Neural crest cell (in vitro differentiated cells): ENCODE data around the gene NMNAT2. TPM values are rescaled to one million over a fixed set of nuclear protein-coding genes. Genes with fewer than 3 reads are reported as not detected.

Experiments
- DNase-seq: peaks from one replicate; pipeline ENCODE4 v3.0.0; 2021; ENCODE audit warnings: low read depth, mixed read lengths, low spot score
- H3K27ac Mint-ChIP-seq: one replicate; pipeline ENCODE4 v1.8.0; 2021; ENCODE audit warnings: mild to moderate bottlenecking, mixed read lengths; ENCODE audit not compliant: unreplicated experiment
- H3K27me3 Mint-ChIP-seq: 2 replicates; pipeline ENCODE4 v1.8.0; 2021; ENCODE audit warnings: low read depth, mild to moderate bottlenecking, mixed read lengths
- H3K36me3 Mint-ChIP-seq: 2 replicates; pipeline ENCODE4 v1.8.0; 2021; ENCODE audit warnings: low read depth, mild to moderate bottlenecking, mixed read lengths
- H3K4me1 Mint-ChIP-seq: 2 replicates; pipeline ENCODE4 v1.8.0; 2021; ENCODE audit warnings: mixed read lengths
- H3K4me3 Mint-ChIP-seq: one replicate; pipeline ENCODE4 v1.8.0; 2021; ENCODE audit warnings: mild to moderate bottlenecking, mixed read lengths
- H3K9me3 Mint-ChIP-seq: 2 replicates; pipeline ENCODE4 v1.8.0; 2021; ENCODE audit warnings: mixed read lengths
- CTCF ChIP-seq: fragments of 200-600 bp; sonication (generic); conservative IDR thresholded peaks from 2 replicates; pipeline ENCODE4 v1.5.0; 2021; ENCODE audit warnings: antibody characterized with exemption, mild to moderate bottlenecking
- total RNA-seq: library from RNA; stranded (reverse); gene quantifications from 2 replicates; pipeline ENCODE4 v1.2.1, GENCODE V29; 2021

The NMNAT2 gene
- total RNA-seq, 1 donor from 2014 or later: 4.5 TPM

GRCh38 chr1:183218971-183219615 lies 199.1 kb downstream of the NMNAT2 start:
- H3K4me3 Mint-ChIP-seq: no peak overlapping the region
- H3K27me3 Mint-ChIP-seq: no peaks in the 10 kb centered on the region
- no peak for TF ChIP-seq CTCF
- no peaks in the 10 kb centered on the region for H3K36me3 Mint-ChIP-seq
- H3K9me3 Mint-ChIP-seq: no peaks in the 10 kb centered on the region
- peaks cover 15% of the 10 kb centered on the region for H3K4me1 Mint-ChIP-seq
- peak overlapping the region; percentile 44 for H3K27ac Mint-ChIP-seq
- no peak for DNase-seq

DNA sequence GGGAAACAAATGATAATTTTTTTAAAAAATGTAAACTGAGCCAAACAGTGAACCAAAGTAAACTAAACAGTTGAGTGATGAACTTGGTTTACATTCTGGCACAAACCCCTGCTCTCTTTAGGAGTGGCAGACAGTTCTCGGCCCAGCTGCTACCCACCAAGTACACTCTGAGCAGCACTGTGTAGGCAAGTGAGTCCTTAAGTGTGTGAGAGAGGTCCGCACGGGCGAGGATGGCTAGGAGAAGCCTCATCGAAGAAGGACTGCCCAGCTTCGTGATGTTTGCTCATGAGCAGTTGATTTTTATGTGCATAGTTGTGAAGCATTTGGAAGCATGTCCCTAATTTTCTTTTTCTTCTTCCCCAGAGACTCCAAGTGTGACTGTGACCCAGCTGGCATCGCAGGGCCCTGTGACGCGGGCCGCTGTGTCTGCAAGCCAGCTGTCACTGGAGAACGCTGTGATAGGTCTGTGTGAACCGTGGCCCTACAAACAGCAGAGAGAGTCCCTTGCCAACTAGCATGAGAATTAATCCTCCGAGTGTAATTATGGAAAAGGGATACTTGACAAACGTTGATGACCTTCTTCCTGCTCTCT lies 200.1 kb downstream of the NMNAT2 start:
- Mint-ChIP-seq H3K9me3 (no peaks in the 10 kb centered on the region), H3K36me3 (no peaks in the 10 kb centered on the region), H3K27me3 (no peaks in the 10 kb centered on the region), H3K4me1 (peaks cover 15% of the 10 kb centered on the region), H3K4me3 (no peak overlapping the region), H3K27ac (no peak overlapping the region)
- no peak for TF ChIP-seq CTCF
- no peak for DNase-seq

DNA sequence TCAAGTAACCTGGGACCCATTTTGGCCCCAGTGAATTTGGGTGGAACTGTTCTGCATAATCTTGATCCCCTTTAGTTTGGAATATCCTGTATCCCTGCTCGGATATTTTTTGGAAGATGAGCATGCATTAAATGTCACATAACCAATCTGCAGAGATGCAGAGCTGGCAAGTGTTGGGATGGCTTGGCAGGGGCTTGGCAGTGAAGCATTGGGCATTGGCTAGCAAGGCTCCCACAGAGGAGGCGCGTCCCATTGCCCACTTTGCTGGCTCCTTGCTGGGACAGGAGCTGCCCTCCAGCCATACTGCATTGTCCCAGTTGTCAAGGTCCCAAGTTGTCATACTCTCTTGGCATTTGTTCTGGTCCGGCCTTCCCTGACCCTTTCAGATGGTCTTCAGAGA lies 202.2 kb downstream of the NMNAT2 start:
- H3K9me3 Mint-ChIP-seq: no peaks in the 10 kb centered on the region

GRCh38 chr1:183215076-183215720 lies 203.0 kb downstream of the NMNAT2 start:
- Mint-ChIP-seq H3K36me3 (no peaks in the 10 kb centered on the region), H3K4me3 (no peak overlapping the region), H3K9me3 (no peaks in the 10 kb centered on the region), H3K27me3 (peaks cover 6% of the 10 kb centered on the region), H3K4me1 (peaks cover 21% of the 10 kb centered on the region), H3K27ac (no peak overlapping the region)
- no peak for TF ChIP-seq CTCF
- no peak for DNase-seq

More for the DNA sequence above, 202.2 kb downstream of the NMNAT2 start:
- peaks cover 6% of the 10 kb centered on the region for H3K27me3 Mint-ChIP-seq
- no peak overlapping the region for H3K27ac Mint-ChIP-seq
- no peak for TF ChIP-seq CTCF
- no peak for DNase-seq
- peaks cover 21% of the 10 kb centered on the region for H3K4me1 Mint-ChIP-seq
- no peaks in the 10 kb centered on the region for H3K36me3 Mint-ChIP-seq
- no peak overlapping the region for H3K4me3 Mint-ChIP-seq

DNA sequence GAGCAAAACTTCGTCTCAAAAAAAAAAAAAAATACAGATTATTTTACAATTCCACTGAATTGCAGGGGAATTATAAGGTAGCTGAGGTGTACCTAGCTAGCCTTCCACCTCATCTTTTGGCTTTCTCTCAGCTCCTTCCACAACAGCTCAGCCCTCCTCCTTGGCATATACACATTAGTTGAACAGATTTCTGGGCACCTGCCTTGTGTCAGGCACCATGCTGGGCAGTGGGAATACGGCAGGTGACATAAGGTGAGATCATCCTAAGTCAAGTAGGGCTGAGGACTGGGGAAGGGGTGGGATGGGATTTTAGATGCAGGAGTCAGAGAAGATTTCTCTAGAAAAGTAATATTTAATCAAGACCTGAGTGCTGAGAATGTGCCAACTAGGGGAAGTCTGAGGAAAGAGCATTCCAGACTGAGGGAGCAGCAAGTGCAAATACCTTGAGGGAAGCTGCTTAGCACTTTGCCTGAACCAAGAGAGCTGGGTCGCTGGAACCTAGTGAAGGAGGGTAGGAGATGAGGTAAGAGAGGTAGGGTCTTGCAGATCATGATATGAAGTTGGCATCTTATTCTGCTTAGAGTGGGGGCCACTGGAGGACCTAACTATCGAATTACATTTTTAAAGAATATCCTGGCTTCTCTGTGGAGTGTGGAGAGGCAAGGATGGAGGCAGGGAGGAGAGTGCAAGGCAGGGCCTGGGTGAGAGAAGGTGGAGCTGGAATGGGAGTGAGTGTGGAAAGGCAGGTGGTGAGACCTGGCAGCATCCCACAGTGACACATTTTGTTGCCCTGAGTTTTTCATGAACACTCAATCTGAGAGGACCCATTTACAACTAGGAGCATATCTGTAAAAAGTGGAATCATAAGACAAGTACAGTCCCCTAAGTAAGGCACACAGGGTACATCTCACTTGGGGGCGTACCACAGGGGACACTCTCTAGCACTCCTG lies 203.9 kb downstream of the NMNAT2 start:
- H3K27ac Mint-ChIP-seq: no peak overlapping the region
- peaks cover 13% of the 10 kb centered on the region for H3K4me1 Mint-ChIP-seq
- no peak overlapping the region for H3K4me3 Mint-ChIP-seq

More for the DNA sequence above, 203.9 kb downstream of the NMNAT2 start:
- peaks cover 6% of the 10 kb centered on the region for H3K27me3 Mint-ChIP-seq
- TF ChIP-seq CTCF: no peak
- DNase-seq: no peak
- H3K9me3 Mint-ChIP-seq: no peaks in the 10 kb centered on the region
- no peaks in the 10 kb centered on the region for H3K36me3 Mint-ChIP-seq
